ENCODE results near the gene FBXO38. TPM values are rescaled to one million over a fixed set of nuclear protein-coding genes. Genes with fewer than 3 reads are reported as not detected.

FBXO38 gene
- total RNA-seq, 1 donor from 2014 or later = 45.4 TPM

DNA sequence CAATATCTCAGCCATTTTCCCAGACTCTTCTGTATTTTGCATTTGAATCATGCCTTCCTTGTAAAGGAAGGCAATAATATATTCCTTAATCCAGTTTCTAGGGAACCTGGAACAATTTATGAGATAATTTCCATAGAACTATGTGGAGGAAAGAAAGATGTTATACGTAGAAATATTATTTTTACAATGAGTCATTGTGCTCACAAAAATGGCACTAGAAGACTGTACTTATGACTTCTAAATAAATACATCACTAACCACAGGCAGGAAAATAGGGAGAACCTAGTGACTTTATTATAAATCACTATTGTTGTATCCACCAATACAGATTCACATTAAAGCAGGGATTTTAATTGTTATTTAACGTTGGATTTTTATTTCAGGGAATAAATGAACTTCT lies 87.6 kb downstream of the FBXO38 start:
- no peak for DNase-seq (ENCODE audit: low spot score)

GRCh38 chr5:148474025-148474511 lies 90.3 kb downstream of the FBXO38 start:
- DNase-seq (ENCODE audit: low spot score) = no peak

GRCh38 chr5:148476302-148476701 lies 92.5 kb downstream of the FBXO38 start:
- no peak for DNase-seq (ENCODE audit: low spot score)

GRCh38 chr5:148477429-148477828 lies 93.7 kb downstream of the FBXO38 start:
- DNase-seq (ENCODE audit: low spot score) = no peak

DNA sequence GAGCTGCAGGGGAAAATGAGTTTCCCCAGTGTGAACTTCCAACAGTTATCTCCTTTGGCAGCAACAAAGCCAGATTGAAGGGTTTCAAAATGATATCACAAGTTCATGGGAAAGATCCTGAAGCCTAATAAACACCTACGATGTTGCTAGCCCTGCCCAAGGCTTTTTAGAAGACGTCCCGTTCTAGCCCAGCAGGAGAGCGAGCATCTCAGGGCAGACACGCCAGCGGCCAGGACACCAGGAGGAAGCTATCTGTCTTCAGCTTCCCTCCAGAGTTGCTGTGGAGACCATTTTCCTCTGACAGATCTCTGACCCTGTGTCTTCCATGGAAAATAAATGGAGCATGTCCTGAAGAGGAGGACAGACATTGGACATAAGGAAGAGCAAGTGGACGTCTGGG lies 98.4 kb downstream of the FBXO38 start:
- no peak for DNase-seq (ENCODE audit: low spot score)

DNA sequence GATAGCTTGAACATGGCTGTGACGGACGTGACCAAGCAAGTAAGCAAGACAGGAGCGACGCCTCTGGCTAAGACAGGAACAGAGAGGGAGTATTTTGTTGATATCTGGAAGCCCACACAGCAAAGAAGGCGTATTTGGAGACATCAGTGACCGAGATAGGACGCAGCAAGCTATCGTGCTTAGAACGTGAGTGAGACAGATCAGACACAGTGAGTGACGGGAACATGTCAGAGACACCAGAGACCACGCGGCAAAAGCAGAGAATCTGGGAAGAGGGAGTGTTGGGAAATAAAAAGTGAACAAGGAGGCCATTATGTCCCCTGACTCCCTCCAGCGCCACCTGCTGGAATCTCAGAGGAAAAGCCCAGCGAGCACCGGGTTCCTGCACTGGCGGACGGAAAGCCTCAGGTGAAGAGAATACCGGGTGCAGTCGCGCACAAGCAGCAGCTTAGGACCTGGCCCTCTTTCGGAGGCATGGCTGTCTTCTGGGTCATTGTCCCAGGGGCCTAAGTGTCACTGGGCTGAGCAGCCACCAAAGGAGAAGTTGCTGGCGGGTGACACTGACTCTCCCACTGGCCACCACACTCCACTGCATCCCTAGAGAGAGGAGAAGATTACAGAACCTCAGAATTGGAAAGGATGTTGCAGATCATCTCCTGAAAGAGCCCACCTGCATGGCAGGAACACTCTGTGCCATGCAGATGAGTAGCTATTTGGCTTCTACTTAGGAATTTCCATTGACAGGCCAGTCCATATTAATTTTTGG lies 99.1 kb downstream of the FBXO38 start:
- DNase-seq (ENCODE audit: low spot score) = no peak

DNA sequence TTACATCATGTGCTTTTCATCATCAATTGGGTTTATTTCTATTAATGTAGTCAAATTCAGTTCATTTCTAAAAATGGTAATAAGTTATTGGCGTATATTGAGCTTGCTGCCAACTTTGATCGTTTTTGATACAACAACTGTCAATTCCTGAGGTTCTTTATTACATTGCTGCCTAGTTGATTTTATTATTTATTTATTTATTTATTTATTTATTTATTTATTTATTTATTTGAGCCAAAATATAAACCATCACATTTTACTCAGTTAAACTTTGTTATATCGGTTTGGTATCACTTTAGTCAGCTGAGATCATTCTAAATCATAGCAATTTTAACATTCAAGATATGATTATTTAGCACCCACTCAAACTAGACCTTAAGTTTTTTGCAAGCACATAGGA lies 100.0 kb downstream of the FBXO38 start:
- DNase-seq (ENCODE audit: low spot score) = no peak

DNA sequence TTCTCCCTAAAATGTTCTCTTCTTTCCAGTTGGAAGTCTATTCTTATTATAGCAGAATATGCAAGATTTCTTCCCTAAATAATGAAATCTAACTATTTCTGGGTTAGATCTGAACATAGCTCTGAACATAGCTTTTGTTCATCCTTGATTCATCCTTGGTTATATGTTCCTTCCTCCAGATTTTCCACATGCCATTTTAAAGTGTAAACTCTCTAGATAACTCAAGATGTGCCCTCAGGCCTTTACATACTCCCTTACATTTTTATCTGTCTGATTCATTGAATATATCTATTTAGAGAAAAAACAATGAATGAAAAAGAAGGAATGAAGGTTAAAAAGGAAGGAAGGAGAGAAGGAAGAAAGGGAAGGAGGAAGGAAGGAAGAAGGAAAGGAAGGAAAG lies 100.9 kb downstream of the FBXO38 start:
- no peak for DNase-seq (ENCODE audit: low spot score)

- DNase-seq (ENCODE audit: low spot score) = no peak
Observed at GRCh38 chr5:148486456-148486855, 102.7 kb downstream of the FBXO38 start.

DNA sequence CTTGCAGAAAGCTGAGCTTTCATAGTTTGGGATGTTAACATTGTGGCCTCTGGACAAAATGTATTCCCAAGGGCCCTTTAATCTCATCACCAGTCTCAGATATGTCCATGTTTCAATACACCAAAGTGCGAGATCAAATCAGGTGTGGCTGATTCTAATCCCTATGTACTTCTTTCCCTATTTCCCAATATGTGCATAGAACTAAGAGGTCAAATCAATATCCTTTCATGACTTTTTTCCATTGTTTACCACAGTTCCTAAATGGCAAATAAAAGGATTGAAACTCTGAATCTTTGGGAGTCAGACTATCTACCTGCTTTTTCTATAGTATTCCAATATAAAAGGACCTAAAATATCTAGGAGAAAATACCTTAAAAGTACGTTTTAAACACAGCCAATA lies 105.0 kb downstream of the FBXO38 start:
- DNase-seq (ENCODE audit: low spot score) = no peak

DNA sequence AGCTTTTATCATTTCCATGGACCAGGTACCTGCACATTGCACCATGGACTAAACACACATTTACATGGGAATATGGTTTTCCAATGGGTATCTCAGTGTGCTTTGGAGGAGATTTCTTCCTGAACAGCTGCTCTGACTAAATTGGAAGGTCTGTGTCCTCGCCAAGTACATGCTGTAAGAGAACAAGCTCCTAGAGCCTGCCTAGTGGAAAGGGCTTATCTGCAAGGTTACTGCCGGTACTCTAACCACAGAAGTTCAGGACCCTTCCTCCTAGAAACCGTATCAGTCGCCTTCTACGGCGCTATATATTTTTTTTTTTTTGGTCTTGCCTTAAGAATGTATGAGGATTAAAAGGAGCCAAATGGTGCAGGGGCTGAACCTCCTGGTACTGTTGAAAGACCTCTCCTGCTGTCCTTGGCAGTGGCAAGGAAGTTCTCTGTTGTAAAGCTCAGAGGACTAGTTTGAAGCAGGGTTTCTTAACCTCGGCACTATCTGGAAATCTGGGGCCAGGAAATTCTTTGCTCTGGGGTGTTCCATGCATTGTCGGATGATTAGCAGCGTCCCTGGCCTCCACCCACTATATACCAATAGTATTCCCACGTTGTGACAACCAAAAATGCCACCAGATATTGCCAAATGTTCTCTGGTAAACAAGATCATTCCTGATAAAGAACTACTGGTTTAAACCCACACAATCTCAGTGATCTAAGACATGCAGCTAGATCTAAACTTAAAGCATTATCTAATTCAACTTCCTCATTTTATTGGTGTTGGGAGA lies 107.4 kb downstream of the FBXO38 start:
- no peak for DNase-seq (ENCODE audit: low spot score)

DNA sequence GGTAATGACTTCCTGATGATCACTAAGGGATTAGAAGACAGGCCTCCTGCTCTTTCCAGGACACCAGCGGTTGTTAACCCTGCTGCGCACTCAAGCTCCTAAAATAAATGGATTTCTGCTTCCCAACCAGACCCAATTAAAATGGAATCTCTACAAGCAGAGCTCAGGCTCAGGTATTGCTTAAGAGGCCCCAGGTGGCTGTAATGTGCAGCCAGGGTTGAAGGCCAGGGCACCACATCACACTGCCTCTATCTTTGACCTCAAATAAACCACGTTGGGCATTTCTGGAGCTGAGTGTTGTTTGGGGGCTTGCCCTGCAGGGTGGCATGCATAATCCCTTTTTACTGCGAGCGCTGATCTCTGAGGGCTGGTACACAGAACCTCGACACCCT lies 108.0 kb downstream of the FBXO38 start:
- DNase-seq (ENCODE audit: low spot score) = no peak

- DNase-seq (ENCODE audit: low spot score) = no peak
Observed at GRCh38 chr5:148492351-148492750, 108.6 kb downstream of the FBXO38 start.

Other genes with a start within 250 kb of the FBXO38 start
- not detected for gene SPINK14, start 215.4 kb upstream of the FBXO38 start, total RNA-seq
- not detected for gene SPINK6, start 180.9 kb upstream of the FBXO38 start, total RNA-seq
- not detected for gene MARCOL, start 145.4 kb upstream of the FBXO38 start, total RNA-seq
- gene SPINK13, start 115.2 kb upstream of the FBXO38 start, total RNA-seq = not detected
- not detected for gene SPINK7, start 71.5 kb upstream of the FBXO38 start, total RNA-seq
- not detected for gene SPINK9, start 48.4 kb upstream of the FBXO38 start, total RNA-seq